ENCODE data around the gene RPL29.
"Not testable (repeated sequence)": the region's sequence is repeated elsewhere in the genome, so short reads cannot be mapped to it uniquely, and the experiment has no call there.

Gene RPL29

DNA sequence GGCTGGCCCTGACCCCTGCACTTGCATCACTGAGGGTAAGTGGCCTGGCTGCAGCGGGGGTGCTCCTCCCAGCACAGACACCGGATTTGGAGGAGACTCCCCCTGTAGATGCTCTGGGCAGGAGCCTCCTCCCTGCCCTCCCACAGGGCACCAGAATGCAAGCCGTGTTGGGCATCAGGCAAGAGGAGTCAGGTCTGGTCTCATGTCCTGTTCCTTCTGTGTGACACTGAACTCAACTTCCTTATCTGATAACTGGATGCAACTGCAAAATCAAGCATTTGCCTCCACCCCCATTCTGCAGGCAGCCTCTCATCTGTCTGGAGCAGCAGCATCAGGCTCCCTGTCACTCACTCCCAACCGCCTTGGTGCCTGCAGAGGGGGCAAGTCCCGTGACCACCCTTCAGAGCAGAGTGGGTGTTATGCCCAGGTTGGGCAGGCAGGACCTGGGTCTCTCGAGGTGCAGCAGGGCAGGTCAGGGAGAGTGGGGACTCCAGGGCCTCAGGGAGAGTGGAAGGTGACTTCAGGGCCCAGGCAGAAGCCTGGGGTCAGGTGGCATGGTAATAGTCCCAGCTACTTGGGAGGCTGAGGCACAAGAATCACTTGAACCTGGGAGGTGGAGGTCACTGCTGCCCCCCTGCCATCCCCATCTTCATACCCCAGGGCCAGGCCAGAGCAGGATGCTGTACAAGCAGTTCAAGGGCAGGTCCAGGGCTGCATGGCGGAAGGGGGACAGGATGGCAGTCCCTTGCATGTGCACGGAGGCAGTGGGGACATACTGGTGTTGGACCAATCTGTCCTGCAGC is 10.5 kb upstream of the RPL29 start:
- no peak for DNase-seq (ENCODE audit: low read depth in 2 of 2)

DNA sequence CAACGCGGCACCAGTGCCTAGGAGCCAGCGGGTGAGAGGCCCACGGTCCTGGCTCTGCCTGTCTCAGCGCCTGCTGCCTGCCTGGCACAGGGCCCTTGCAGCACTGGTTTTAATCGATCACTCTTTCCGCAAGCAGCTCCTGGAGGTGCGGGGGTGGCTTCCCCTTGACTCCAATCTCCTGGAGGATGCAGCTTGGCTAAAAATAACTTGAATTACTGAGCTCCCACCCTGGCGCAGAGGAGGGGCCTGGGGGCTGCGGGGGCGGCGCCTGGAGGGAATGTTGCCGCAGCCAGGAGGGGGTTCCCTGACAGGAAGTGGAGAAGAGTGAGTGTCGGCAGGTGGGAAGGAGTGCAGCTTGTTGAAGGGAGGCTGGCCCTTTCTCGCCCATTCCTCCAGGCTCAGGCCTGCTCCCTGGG is 9.9 kb upstream of the RPL29 start:
- no peak for DNase-seq (ENCODE audit: low read depth in 2 of 2)

DNA sequence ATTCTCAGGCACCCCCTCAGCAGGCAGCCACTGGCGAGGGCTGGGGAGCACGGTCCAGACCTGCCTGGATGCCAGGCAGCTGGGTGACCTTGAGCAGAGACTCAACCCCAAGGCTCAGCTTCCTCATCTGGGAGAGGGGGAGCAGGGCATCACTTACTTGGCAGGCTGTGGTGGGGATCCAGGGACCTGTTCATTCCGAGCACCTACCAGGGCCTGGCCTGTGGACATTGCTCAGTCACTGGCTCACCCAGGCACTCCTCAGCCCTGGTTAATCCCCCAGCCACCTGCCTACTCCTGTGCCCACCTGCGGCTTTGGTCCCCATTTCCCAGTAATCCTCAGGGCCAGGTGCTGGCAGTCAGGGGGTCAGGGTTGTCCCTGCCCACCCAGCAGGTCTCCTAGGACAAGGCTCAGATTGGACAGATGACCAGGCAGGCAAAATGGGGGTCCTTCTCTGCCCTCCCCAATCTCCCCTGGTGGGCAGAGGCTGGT is 9.3 kb upstream of the RPL29 start:
- DNase-seq (ENCODE audit: low read depth in 2 of 2): no peak

DNA sequence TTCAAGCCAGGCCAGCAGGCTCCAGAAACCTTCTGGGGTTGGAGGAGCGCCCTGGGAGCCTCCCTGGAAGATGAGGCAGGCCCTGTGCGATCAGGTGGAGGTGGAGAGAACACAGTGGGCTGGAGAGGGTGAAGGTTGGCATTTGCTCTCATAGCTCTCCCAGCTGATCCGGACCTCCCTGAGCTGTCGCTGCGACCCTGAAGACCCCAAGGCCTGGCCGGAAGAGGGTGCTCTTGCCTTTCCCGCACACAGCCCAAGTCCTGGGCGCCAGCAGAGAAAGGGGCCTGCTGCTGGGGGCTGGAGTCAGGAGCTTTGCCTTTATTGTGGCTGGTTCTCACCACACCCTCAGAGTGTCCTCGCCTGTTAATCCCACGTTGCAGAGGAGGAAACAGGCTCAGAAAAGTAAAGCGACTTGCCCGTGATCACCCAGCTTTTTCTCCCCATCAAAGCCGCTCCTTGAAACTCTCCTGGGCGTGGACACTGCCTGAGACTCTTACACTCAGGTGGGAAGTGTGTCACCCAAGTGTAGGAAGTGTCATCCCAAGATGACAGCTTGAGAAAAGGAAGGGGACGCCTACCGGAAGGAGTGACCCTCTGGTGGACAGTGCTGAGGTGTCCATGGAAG is 8.6 kb upstream of the RPL29 start:
- no peak for DNase-seq (ENCODE audit: low read depth in 2 of 2)

DNA sequence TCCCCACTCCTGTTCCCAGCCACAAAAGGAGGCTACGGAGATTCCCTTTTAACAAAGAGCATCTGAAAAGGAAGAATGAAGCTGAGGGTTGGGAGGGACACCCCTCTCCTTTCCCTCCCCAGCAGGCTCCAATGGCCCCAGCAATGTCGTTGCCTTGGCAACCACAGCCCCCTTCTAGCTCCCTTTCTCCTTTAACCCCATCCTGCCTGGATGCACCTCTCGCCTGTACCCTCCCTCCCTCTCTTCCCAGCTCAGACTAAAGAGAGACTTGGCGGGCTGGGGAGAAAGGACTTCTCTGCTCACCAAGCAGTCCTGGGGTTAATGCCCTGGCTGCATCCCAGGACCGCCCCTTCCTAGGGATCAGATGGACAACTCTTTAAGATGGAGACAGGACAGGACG is 7.1 kb upstream of the RPL29 start:
- no peak for DNase-seq (ENCODE audit: low read depth in 2 of 2)

DNA sequence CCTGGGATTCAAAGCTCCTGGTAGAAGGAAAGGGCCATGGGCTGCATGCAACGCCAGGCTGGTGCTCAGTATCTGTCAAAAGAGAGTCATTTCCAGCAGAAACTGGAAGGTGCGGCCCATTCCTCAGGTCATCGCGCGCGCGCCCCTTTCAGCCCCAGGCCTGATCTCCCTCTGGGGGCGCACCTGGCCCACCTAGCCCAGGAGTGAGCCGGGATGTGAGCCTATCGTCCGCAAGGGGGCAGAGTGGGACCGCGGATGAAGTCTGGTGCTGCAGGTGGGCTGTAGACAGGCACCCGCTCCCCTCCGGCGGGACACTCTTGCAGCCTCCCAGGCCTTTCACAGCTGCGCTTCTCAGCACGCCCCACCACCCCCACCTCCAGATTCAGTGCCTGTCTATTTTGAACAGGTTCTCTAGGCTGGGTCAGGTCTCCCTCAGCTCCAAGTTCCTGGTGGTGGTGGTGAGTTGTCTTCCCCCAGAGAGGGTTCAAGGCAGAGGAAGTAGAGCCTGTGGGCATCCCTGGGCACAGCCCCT is 5.8 kb upstream of the RPL29 start:
- peak; percentile 70 to 82 for DNase-seq (ENCODE audit: low read depth in 2 of 2)

DNA sequence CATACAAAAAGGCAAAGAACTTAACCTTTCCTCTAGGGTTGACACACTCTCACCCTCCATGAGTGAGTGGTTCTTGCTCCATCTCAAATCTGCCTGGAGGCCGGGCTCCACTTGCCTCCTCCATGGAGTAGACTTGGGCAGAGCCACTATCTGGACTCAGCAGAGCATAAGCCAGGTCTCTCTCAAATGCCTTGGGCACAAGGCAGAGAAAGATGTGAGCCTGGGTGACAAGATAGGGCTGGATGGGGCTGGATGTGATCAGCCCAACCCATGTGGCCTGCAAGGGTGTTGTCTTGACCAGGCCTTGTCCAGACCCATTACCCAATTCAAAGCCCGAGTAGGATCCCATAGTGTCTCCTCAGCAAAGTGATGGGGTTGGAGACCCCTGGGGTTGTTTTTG is 4.2 kb upstream of the RPL29 start:
- DNase-seq (ENCODE audit: low read depth in 2 of 2): no peak

DNA sequence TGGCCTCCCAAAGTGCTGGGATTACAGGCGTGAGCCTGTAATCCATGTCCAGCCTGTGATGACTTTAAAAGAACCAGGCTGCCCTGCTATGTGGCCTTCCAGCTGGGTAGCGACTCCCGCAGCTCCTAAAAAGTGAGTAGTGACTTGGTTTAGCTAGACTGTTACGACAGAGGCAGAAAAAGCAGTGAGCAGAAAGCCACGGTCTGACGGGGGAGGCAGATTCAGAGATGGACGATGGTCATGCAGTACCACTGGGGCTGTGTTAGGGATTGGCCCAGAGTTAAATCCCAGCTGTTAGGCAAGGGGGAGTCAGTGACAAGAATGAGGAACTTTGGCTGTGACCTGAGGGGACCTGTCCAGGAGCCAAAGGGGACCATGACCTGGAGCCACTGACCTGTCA is 3.1 kb upstream of the RPL29 start:
- no peak for DNase-seq (ENCODE audit: low read depth in 2 of 2)

DNA sequence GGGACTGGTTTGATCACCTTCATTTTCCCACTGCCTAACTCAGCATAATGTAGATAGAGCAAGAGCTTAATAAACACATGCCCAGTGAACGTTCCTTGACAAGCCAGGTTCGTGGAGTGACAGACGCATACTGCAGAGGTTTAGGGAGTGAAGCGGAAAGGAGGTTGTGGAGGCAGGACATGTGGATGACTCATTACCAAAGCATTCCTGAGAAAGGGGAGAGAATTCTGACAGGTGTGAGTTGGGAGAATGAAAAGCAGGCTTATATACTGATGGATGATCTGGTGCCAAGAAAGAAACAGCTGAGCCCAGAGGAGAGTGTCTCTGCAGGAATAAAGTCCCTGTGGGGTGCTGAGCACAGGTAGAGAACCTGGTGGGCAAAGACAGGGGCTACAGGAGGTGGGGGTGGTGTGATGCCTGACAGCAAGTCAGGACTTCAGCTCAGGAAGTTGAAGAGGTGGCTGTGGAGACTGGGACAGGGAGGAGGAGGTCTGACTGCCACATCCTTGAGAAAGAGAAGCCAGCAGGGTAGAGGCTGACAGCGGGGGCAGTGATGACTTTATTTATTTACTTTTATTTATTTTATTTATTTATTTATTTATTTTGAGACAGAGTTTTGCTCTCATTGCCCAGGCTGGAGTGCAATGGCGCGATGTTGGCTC is 2.4 kb upstream of the RPL29 start:
- DNase-seq (ENCODE audit: low read depth in 2 of 2): no peak

DNA sequence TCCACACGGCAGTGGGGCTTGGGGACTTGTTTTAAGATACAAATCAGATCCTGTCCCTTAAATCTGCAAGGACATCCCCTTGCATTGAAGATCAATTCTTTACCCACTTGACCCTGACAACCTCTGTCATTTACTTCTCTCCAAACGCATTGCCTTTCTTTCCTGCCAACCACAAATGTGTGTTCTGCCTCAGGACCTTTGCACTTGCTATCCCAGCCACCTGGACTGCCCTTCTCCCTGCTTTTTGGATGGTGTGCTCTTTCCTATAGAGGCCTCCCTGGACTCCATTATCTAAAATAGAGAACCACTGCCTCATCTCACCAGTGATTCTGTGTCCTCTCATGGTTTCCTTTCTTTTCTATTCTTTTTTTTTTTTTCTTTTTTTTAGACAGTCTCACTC is 1.5 kb upstream of the RPL29 start:
- no peak for DNase-seq (ENCODE audit: low read depth in 2 of 2)

DNA sequence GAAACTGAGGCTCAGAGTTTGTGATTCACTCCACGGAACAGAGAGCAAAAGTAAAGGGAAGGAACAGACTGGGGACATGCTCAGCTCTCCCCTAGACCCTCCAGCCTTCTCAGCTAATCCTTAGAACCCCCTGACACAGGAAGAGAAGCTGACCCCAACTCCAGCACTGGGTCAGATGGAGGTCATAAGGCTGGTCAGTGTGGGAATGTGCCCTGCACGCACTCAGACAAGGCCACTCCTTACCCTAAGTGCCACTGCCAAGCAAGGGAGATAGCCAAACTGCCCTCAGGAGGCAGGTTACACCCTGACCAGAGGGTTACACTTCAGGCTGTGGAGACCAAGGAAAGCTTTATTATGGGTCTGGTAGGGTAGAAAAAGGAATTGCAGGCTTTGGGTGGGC is 1.2 kb downstream of the RPL29 start:
- no peak for DNase-seq (ENCODE audit: low read depth in 2 of 2)

DNA sequence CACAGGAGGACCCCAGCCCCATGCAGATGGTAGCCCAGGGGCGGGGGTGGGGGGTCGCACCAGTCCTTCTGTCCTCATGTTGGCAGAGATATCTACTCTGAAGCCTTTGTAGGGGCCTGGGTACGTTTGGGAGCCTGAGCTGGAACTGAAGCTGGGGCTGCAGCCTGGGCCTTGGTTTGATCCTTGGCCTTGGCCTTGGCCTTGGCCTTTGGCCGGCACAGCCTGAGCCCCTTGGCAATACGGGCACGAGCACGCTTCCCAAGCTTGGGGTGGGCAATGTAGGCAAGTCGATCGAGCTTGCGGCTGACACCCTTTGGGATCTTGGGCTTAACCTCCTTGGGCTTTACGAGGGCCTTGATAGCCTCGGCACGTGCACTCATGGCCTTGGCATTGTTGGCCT is 2.0 kb downstream of the RPL29 start:
- DNase-seq (ENCODE audit: low read depth in 2 of 2): not testable (repeated sequence)

DNA sequence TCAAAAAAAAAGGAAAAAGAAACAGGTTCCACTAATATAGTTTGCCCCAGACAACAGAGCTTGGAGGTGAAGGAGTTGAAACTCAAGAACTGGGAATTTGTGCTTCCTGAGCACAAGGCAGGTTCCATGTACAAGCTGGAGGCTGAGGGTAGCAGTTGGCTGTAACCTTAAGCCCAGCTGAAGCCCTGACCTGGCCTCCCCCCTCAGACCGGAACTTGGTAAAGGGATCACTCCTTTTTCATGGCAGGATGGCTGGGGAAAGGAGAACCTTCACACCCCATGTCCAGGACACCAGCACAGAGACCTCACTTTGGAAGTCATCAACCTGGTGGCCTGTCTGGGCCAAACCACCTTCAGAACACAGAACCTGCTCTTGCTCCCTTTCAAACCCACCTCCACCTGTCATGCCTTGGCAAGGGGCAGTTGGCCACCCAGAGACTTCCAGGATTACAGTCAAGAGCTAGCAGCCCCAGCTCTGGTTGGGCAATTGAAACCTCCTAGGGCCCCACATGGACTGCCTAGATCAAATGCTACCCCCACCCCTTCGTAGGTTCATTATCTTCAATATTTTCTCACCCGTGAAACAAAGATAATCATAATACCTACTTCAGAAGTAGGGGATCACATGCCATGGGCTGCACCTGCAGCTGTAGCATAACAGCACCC is 3.5 kb downstream of the RPL29 start:
- no peak for DNase-seq (ENCODE audit: low read depth in 2 of 2)

DNA sequence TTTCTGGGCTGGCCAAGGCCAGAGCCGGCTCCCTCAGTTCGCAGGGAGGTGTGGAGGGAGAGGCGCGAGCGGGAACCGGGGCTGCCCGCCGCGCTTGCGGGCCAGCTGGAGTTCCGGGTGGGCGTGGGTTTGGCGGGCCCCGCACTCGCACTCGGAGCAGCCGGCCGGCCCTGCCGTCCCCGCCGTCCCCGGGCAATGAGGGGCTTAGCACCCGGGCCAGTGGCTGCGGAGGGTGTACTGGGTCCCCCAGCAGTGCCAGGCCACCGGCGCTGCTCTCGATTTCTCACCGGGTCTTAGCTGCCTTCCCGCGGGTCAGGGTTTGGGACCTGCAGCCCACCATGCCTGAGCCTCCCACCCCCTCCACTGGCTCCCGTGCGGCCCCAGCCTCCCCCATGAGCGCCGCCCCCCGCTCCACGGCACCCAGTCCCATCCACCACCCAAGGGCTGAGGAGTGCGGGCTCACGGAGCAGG is 5.2 kb downstream of the RPL29 start:
- not testable (repeated sequence) for DNase-seq (ENCODE audit: low read depth in 2 of 2)

DNA sequence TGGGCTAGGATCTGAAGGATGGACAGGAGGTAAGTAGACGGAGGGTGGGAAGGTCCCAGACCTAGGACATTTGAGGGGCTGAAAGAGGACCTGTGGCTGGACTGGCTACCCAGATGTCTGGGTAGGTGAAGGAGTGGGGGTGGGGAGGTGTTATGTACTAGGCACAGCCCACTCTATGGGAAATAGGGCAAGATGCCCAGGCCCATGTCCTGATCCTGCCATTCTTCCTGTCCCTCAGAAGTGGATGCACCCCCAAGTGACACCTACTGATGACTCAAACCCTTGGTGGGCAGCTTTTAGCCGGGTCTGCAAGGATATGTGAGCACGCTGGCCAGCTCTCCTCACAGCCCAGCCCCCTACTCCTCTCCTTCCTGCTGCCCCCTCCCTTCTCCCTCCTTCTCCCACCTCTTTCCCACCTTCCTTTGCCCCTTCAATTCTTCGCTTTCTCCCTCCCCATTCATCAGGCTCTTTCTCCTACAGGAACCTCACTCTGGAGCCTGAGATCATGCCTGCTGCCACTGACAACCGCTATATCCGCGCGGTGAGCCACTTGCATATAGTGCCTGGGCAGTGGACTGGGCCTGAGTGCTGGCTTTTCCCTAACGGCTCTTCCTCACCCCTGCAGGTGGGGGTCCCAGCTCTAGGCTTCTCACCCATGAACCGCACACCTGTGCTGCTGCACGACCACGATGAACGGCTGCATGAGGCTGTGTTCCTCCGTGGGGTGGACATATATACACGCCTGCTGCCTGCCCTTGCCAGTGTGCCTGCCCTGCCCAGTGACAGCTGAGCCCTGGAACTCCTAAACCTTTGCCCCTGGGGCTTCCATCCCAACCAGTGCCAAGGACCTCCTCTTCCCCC is 7.2 kb downstream of the RPL29 start:
- no peak for DNase-seq (ENCODE audit: low read depth in 2 of 2)

DNA sequence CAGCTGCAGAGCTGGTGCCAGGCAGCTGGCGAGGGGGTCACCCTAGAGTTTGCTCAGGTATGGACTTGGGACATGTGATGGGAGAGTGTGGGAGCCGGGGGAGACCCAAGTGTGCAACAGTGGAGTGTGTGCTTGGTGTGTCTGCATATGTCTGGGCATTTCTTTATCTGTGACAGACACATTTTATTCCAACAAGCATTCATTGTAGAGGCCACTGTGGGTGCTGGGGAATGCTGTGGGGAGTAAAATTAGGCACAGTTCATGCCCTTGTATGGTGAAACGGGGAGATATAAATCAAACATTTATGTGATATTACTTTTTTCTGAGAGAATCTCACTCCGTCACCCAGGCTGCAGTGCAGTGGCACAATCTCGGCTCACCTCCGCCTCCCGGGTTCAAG is 8.1 kb downstream of the RPL29 start:
- no peak for DNase-seq (ENCODE audit: low read depth in 2 of 2)

DNA sequence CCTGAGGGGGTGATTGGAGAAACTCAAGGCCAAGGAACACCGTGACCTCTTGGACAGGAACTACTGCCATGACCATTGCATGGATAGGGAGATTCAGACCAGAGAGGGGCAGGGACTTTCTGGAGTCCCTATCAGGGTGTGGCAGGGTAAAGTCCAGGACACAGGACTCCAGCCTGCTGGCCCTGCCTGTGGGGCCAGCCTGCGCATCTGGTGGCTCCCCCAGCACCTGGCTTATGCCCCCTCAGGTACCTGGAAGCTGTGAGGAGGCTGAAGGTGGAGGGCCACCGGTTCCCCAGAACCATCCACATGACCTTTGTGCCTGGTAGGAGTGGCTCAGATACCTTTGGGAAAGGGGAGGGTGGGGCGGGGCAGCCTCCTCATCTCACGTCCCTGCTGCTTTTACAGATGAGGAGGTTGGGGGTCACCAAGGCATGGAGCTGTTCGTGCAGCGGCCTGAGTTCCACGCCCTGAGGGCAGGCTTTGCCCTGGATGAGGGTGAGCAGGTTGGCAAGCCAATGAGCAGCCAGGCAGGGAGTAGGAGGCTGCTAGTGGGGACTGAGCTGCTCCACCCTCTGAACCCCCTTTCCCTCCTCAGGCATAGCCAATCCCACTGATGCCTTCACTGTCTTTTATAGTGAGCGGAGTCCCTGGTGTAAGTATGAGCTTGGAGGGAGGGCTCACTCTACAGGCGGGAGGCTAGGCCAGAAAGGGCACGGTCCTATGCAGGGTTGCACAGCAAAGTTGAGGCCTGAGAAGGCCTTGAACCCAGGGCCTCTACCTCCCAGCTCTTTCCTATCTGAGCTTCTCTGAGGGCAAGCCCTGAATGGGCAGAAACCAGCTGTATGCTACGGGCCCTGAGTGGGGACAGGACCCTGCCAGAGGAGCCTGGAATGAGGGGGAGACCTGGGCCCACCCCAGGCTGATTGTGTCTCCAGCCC is 9.4 kb downstream of the RPL29 start:
- no peak for DNase-seq (ENCODE audit: low read depth in 2 of 2)

DNA sequence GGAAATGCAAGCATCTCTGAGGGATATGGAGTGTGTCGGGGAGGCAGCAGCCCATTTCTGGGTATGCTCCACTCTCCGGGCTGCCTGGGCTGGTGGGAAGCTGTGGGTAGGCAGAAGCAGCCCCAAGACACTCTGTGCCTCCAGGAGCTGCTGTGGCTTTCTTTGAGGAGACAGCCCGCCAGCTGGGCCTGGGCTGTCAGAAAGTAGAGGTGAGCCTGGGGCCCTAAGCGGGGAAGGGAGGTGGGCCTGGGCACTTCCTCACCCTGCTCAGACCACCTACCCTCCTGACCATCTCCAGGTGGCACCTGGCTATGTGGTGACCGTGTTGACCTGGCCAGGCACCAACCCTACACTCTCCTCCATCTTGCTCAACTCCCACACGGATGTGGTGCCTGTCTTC is 10.6 kb downstream of the RPL29 start:
- DNase-seq (ENCODE audit: low read depth in 2 of 2): no peak

DNA sequence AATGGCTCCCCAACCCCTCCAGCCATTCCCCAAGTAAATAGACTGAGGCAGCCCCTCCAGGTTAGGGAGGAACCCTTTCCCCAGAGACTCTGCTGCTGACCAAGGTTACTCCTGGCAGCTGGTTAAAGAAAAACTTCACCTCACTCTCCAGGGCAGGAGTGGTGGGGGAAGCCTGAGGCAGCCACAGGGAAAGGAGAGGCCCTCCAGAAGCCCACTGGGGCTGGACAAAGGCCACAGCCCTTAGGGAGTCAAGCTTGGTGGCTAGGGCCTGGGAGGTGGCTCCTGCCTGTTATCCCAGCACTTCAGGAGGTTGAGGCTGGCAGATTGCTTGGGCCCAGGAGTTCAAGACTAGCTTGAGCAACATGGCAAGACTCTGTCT is 11.4 kb downstream of the RPL29 start:
- DNase-seq (ENCODE audit: low read depth in 2 of 2): no peak

Measured in stimulated activated CD4-positive, alpha-beta T cell treated with anti-CD3 and anti-CD28 coated beads, Interleukin-12 subunit alpha, Interleukin-12 subunit beta, amount 100 ng/mL, for 24 hours (primary cell).